Activated naive CD4-positive, alpha-beta T cell treated with anti-CD3 and anti-CD28 coated beads, Interleukin-2, amount 50 U/mL, for 16 hours (primary cell): ENCODE data around the gene LIPI.
"Not testable (repeated sequence)": the region's sequence is repeated elsewhere in the genome, so short reads cannot be mapped to it uniquely, and the experiment has no call there.

Experiments
- DNase-seq: peaks from one replicate; pipeline ENCODE4 v3.0.0-alpha.2; 2020

Gene LIPI

GRCh38 chr21:14210738-14211137, at the start of gene LIPI:
LIPI (minus strand) TSS chr21:14210955; CDS start chr21:14210845, 110 bp downstream.
- no peak for DNase-seq

DNA sequence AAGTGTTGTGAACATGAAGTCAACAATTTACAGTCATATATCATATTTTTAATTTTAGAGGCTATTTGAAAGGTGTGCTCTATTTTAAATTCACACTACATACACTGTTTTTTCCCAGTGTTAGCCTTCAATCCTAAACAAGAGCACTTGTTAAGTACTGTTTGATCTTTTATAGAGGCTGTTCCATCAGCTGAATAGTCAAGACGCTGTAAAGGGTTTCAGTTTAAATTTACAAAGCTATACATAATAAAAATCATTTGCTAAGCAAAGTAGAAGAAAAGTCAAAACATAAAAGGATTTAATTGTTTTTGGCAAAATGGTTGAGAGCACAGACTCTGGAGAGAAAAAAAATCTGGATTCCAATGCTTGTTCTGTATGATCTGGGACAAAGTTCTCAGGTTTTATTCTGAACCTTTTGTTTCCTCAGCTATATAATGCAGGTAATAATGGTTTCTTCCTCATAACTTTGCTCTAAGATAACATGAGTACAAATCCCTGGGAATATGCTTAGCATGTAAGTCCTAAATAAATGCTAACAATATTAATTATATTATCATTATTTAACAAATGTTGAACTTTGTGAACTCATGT, 49.5 kb upstream of the LIPI start:
- DNase-seq = no peak

DNA sequence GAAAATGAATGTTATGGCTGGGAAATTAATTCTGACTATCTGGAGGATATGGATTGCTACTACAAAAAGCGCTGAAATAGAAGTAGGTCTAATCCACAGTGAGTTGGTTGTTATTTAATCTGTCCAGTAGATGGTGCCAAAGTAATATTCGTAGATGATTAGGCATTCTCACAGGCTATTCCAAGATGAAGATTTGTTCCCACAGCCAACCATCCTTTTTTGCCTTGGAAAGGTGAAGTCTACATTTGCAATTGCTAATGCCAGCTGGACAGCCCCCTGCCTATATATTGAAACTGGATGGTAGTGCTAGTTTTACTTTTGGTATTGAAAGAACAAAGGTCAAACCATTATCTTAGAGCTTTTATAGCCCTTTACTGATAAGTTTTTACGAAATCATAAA, 49.0 kb upstream of the LIPI start:
- DNase-seq = no peak

DNA sequence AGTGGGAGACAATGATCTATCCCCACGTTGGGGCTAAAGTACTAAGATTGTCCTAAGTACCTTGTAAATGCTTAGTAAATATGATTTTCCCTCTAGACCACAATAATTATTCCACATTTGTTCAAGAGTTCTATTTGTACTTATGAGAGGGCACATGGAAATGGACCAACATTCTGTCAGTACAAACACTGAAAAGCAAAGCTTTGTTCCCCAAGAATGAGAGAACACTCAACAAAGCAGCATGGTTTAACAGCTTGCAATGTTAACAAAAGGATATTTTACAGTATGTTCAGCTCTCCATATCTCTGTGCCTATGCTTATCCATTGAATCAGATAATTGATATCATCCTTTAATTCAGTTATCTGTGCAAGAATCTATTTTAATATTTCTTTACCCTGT, 40.6 kb upstream of the LIPI start:
- DNase-seq = no peak

- DNase-seq = no peak
These were observed 35.0 kb upstream of the LIPI start for GRCh38 chr21:14245711-14246110.

DNA sequence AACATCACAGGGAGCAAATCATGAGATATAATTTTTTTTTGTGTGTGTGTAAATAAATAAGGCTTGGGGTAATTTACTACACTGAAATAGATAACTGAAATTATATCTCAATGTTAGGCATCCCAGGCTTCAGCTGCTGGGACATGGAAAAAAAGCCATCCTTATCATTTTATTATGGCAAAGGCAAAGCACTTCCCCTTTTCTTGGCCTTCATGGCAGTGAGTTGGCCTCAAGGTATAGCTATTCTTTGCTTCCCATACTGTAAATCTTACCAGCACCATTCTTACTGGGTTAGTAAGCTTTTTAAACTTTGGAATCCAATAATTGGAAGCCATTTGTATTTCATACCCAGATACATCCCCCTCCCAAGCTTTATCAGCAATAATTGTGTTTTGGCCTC, 34.2 kb upstream of the LIPI start:
- DNase-seq = no peak

DNA sequence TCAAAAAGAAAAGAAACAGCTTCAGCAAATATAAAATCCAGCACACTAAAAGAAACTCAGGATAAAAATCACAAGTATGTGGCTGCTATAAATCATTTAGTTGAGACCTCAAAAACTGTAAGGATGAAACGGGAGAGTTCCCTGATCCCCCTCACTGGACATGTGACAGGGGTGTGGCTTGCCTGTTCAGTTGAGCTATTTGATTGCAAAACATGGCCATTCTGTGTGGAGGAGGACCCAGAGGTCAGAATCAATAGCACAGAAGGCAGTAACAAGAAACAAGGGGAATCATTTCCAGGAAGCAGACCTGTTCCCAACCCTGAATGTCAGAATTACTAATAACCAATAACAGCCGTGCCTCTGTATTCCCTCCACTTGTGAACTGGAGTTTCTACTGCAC, 33.1 kb upstream of the LIPI start:
- no peak for DNase-seq

- DNase-seq = no peak
These were observed 32.7 kb upstream of the LIPI start for GRCh38 chr21:14243461-14243860.

GRCh38 chr21:14241297-14241696, 30.5 kb upstream of the LIPI start:
- DNase-seq = no peak

GRCh38 chr21:14239281-14239680, 28.5 kb upstream of the LIPI start:
- no peak for DNase-seq

DNA sequence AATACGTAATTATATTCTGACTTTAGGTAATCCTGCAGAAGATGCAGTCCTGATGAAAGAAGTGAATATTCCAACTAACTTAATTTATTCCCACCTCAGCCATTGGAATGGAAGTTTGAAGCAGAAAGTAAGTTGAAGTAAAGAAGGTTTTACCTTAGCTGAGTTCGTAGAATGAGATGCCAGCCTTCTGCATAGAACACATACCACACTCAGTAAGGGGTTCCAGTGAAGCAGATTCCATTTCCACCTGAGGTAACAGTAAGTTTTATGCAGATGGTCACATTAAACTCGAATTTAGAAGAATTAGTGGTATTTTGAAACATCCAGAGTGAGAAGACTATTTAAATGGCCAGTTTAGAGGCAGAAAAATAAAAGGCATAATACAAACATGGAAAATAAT, 25.4 kb upstream of the LIPI start:
- no peak for DNase-seq

- no peak for DNase-seq
These were observed 24.3 kb upstream of the LIPI start for GRCh38 chr21:14235101-14235500.

- no peak for DNase-seq
These were observed 18.6 kb upstream of the LIPI start for GRCh38 chr21:14229399-14229798.

GRCh38 chr21:14223365-14223764, 12.6 kb upstream of the LIPI start:
- no peak for DNase-seq

DNA sequence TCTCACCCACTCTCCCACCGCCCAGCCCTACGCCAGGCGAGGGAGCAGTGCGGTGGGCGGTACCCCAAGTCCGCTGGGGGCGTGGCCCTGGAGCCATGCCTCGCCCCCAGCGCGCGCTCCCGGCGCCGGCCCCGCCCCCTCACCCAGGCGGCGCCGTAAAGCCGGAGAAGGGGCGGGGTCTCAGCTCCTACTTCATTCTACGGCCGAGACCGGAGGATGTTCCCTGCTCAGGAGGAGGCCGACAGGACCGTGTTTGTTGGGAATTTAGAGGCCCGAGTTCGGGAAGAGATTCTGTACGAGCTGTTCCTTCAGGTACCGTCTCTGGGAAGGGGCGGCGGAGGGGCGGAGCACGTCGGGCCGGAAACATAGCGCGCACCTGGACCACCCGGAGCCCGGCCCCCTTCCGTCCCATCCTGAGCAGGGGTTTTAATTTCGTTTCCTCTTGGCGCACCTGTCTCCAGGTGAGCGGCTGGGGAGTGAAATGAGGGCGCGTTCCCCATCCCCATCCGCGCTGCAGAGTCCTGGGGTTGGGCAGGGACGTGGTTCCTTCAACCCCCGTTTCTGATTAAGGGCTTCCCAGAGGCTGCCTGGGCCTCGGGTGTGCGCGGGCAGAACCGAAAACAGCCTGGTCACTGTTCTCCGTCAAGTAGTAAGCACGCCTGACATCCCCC, 5.4 kb upstream of the LIPI start, which contains the start of gene RBM11:
RBM11 (plus strand) TSS at position 187 of the 671 bp plus-strand sequence; CDS start at position 217, 30 bp downstream.
- DNase-seq = peak; percentile 85

DNA sequence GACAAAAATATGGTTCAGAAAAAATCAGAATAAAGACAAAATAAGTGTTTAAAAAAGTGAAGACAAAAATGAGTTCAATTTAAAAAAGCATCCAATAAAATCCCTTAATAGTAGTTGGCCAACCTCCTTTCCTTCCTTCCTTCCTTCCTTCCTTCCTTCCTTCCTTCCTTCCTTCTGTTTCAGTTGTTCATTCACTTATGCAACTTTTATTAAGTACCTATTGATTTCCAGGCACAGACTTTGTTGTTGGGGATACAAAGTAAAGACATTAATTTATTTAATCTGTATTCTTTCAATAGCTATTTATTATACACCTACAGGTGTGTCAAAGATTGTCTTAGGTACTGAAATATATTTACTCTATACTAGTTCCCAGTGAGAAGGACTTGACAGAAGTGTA, 2.4 kb upstream of the LIPI start:
- DNase-seq = no peak

DNA sequence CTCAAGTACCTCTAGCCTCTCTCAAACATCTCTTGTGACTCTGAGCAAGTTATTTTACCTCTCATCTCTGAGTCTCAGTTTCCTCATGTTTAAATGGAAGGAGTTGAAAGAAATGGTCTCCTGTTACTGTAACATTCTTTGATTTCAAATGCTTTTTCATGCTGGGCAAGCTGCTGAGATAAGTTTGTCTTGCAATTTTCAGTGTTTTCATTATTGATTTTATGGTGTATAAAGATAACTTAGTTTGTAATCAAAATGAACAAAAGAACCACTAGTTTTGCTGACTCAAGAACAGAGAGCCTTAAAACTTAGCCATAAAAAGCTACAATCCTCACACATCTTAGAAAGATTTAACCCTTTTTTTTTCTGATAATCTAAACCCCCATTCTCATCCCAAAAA, 4.5 kb downstream of the LIPI start:
- DNase-seq = no peak

GRCh38 chr21:14166463-14167223, 44.1 kb downstream of the LIPI start:
- DNase-seq = not testable (repeated sequence)

- no peak for DNase-seq
These were observed 66.8 kb downstream of the LIPI start for GRCh38 chr21:14143999-14144398.

- no peak for DNase-seq
These were observed 86.5 kb downstream of the LIPI start for GRCh38 chr21:14124266-14124665.

GRCh38 chr21:14121719-14122118, 89.0 kb downstream of the LIPI start:
- DNase-seq = no peak

DNA sequence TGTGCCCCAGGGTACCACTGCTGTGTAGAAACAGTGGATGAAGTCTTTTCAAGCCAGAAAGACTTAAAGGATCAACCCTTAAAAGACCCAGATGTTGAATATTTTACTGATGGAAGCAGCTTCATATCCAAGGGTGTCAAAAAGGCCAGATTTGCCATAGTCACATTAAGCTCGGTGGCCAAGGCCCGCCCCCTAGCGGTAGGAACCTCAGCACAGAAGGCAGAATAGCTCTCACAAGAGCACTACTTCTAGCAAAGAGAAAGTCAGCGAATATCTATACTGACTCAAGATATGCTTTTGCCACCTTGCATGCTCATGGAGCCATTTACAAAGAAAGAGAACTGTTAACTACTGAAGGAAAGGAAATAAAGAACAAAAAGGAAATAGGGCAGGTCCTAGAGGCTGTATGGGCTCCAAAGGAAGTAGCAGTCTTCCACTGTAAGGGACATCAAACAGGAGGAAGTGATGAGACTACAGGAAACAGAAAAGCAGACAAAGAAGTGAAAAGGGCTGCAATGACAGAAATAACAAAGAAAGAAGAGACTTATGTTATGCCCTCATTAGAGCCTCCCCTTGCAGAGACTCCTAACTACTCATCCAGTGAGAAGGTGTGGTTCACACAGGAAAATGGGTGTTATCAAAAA, 90.5 kb downstream of the LIPI start:
- no peak for DNase-seq

DNA sequence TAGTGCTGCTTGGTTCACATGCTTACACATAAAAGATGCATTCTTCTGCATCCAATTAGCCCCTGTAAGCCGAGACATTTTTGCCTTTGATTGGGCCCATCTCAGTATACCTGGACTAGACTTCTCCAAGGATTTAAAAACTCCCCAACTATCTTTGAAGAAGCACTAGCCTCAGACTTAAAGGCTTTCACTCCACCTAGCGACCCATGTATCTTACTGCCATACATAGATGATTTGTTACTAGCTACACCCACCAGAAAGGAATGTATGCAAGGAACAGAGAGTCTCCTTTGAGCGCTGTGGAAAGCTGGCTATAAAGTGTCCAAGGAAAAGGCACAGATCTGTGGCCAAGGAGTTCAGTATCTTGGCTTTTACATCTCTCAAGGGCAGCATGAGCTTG, 91.7 kb downstream of the LIPI start:
- no peak for DNase-seq

DNA sequence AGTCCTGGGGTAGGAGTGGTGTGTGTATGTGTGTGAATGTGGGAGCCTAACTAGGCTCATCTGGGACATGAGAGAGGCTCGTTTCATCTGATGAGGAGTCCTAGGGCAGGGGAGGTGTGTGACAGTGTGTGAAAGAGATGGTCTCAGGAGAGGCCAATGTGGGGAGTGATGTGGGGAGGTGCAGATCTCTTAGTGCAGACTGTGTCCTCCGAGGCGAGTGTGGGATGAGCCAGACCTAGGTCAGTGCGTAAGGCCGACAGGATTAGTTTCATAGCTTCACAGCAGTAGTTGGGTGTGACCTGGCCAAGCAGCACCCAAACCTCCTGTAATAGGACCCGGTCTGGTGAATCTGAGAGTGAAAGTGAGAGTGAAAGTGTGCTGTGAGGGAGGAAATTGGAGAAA, 94.7 kb downstream of the LIPI start:
- no peak for DNase-seq
